H1 (cell line): ENCODE results near the gene MAML3. TPM values are rescaled to one million over a fixed set of nuclear protein-coding genes. Genes with fewer than 3 reads are reported as not detected.

Experiments used
- CTCF ChIA-PET: fragments of 300-600 bp; sonication (Branson Sonifier 250); formaldehyde crosslinking; loops from one replicate; lab custom pipeline; 2021; ENCODE audit not compliant: partially characterized antibody; lab: Charles Lee
- POLR2A ChIA-PET: fragments of 300-600 bp; sonication (Branson Sonifier 250); formaldehyde crosslinking; loops from one replicate; lab custom pipeline; 2021; ENCODE audit warnings: inconsistent platforms; ENCODE audit not compliant: partially characterized antibody; lab: Charles Lee
- DNase-seq, 2 experiments: peaks; one replicate each; pipeline versions ENCODE4 v3.0.0 to v3.0.0-alpha.2; 2010 to 2022; ENCODE audit warnings: low spot score in 2 of 2, low read depth in 1 of 2, mixed read lengths in 1 of 2
- FAIRE-seq: peaks from 2 replicates; lab custom pipeline; 2011; peaks lifted over from hg19 to GRCh38; lab: Jason Lieb, UNC
- H2AFZ ChIP-seq: 2 replicates; pipeline ENCODE4 v1.8.1; 2012; ENCODE audit warnings: low read length, inconsistent platforms
- H2AK5ac ChIP-seq: 2 replicates; pipeline ENCODE4 v1.6.1; 2013; ENCODE audit warnings: low read depth, low read length
- H2BK120ac ChIP-seq: replicated peaks from 2 replicates; pipeline ENCODE3; 2013; ENCODE audit warnings: low read depth, low read length, inconsistent platforms
- H2BK12ac ChIP-seq: 2 replicates; pipeline ENCODE4 v1.6.1; 2013; ENCODE audit warnings: low read depth, low read length
- H2BK15ac ChIP-seq: 2 replicates; pipeline ENCODE4 v1.6.1; 2013; ENCODE audit warnings: low read length
- H2BK20ac ChIP-seq: 2 replicates; pipeline ENCODE4 v1.6.1; 2013; ENCODE audit warnings: low read length
- H2BK5ac ChIP-seq: 2 replicates; pipeline ENCODE4 v1.6.1; 2013; ENCODE audit warnings: low read depth, low read length
- H3K14ac ChIP-seq: 2 replicates; pipeline ENCODE4 v1.6.1; 2013; ENCODE audit warnings: inconsistent platforms; ENCODE audit not compliant: insufficient read length
- H3K18ac ChIP-seq: 2 replicates; pipeline ENCODE4 v1.6.1; 2013; ENCODE audit warnings: low read length; ENCODE audit errors: extremely low read depth
- H3K23ac ChIP-seq: 2 replicates; pipeline ENCODE4 v1.6.1; 2013; ENCODE audit warnings: inconsistent platforms; ENCODE audit not compliant: insufficient read length
- H3K23me2 ChIP-seq: 2 replicates; pipeline ENCODE4 v1.6.1; 2013; ENCODE audit warnings: low read depth, low read length
- H3K27ac ChIP-seq: 2 replicates; pipeline ENCODE4 v1.6.1; 2011; ENCODE audit warnings: low read depth, low read length, inconsistent platforms
- H3K27me3 ChIP-seq, 4 experiments: replicated peaks in 1 of 4; 1 replicate in 1 of 4; 2 replicates in 3 of 4; pipeline versions ENCODE4 v1.6.1 to v1.8.1; 2011 to 2013; ENCODE audit warnings: low read length in 3 of 4, mild to moderate bottlenecking in 3 of 4, inconsistent platforms in 2 of 4, mixed read lengths in 2 of 4, moderate library complexity in 1 of 4; ENCODE audit not compliant: control insufficient read depth in 3 of 4, insufficient read depth in 3 of 4; ENCODE audit errors: extremely low read depth in 1 of 4
- H3K36me3 ChIP-seq, 4 experiments: 2 replicates each; pipeline versions ENCODE4 v1.6.1 to v1.8.1; 2011 to 2013; ENCODE audit warnings: mild to moderate bottlenecking in 4 of 4, low read length in 3 of 4, moderate library complexity in 2 of 4, control low read depth in 1 of 4, inconsistent platforms in 1 of 4; ENCODE audit not compliant: insufficient read depth in 4 of 4, control insufficient read depth in 2 of 4
- H3K4ac ChIP-seq: replicated peaks from 2 replicates; pipeline ENCODE3; 2013; ENCODE audit warnings: low read length, low read depth, mixed read lengths, inconsistent platforms; ENCODE audit not compliant: insufficient read length
- H3K4me1 ChIP-seq, 4 experiments: replicated peaks in 1 of 4; 1 replicate in 1 of 4; 2 replicates in 3 of 4; pipeline versions ENCODE4 v1.6.1 to v1.8.1; 2011 to 2013; ENCODE audit warnings: low read length in 3 of 4, inconsistent platforms in 2 of 4, mixed read lengths in 1 of 4; ENCODE audit not compliant: insufficient read depth in 4 of 4, control insufficient read depth in 3 of 4
- H3K4me2 ChIP-seq, 2 experiments: 2 replicates each; pipeline versions ENCODE4 v1.6.1 to v1.8.1; 2011 to 2013; ENCODE audit warnings: low read depth in 2 of 2, low read length in 2 of 2, control low read depth in 1 of 2, inconsistent platforms in 1 of 2, mild to moderate bottlenecking in 1 of 2; ENCODE audit not compliant: insufficient read depth in 1 of 2
- H3K4me3 ChIP-seq, 4 experiments: fragments of 200-600, 300-600 bp in 1 of 4; sonication (generic), shearing (Covaris generic), sonication (Bioruptor Twin) in 1 of 4; 2 replicates each; pipeline versions ENCODE4 v1.5.1 to v1.8.1; 2011 to 2016; ENCODE audit warnings: low read length in 4 of 4, low read depth in 3 of 4, control low read depth in 2 of 4, inconsistent platforms in 2 of 4, mild to moderate bottlenecking in 2 of 4, mixed read lengths in 1 of 4, moderate library complexity in 1 of 4; ENCODE audit not compliant: insufficient read depth in 2 of 4; ENCODE audit errors: extremely low read depth in 1 of 4
- H3K56ac ChIP-seq: replicated peaks from 2 replicates; pipeline ENCODE3; 2013; ENCODE audit warnings: low read depth, mild to moderate bottlenecking, mixed read lengths, low read length, inconsistent platforms; ENCODE audit not compliant: insufficient read length
- H3K79me1 ChIP-seq: 2 replicates; pipeline ENCODE4 v1.6.1; 2013; ENCODE audit warnings: low read depth, low read length, control low read depth
- H3K79me2 ChIP-seq, 2 experiments: 2 replicates each; pipeline versions ENCODE4 v1.6.1 to v1.8.1; 2012 to 2013; ENCODE audit warnings: low read length in 2 of 2, mild to moderate bottlenecking in 2 of 2, inconsistent platforms in 1 of 2; ENCODE audit not compliant: insufficient read depth in 2 of 2, control insufficient read depth in 1 of 2
- H3K9ac ChIP-seq, 4 experiments: replicated peaks in 1 of 4; 1 replicate in 1 of 4; 2 replicates in 3 of 4; pipeline versions ENCODE4 v1.6.1 to v1.8.1; 2011 to 2013; ENCODE audit warnings: low read depth in 3 of 4, low read length in 3 of 4, control low read depth in 2 of 4, mild to moderate bottlenecking in 2 of 4, moderate library complexity in 2 of 4, inconsistent platforms in 1 of 4; ENCODE audit errors: extremely low read depth in 1 of 4
- H3K9me3 ChIP-seq, 2 experiments: 2 replicates each; pipeline versions ENCODE4 v1.6.1 to v1.8.1; 2012 to 2013; ENCODE audit warnings: mild to moderate bottlenecking in 2 of 2, moderate library complexity in 2 of 2, control low read depth in 1 of 2, inconsistent platforms in 1 of 2, low read depth in 1 of 2, low read length in 1 of 2, mixed read lengths in 1 of 2; ENCODE audit not compliant: insufficient read depth in 2 of 2
- H4K20me1 ChIP-seq, 2 experiments: replicated peaks in 1 of 2; 2 replicates each; pipeline versions ENCODE3 to v1.8.1; 2011 to 2013; ENCODE audit warnings: inconsistent platforms in 2 of 2, low read length in 2 of 2, mild to moderate bottlenecking in 1 of 2; ENCODE audit not compliant: insufficient read depth in 2 of 2, control insufficient read depth in 1 of 2
- H4K5ac ChIP-seq: 2 replicates; pipeline ENCODE4 v1.6.1; 2013; ENCODE audit warnings: low read length, low read depth, mixed read lengths, inconsistent platforms; ENCODE audit not compliant: insufficient read length
- H4K8ac ChIP-seq: 2 replicates; pipeline ENCODE4 v1.8.0; 2013; ENCODE audit warnings: mild to moderate bottlenecking, moderate library complexity, low read length, inconsistent platforms; ENCODE audit not compliant: insufficient read depth; ENCODE audit errors: extremely low read depth
- H4K91ac ChIP-seq: replicated peaks from 2 replicates; pipeline ENCODE3; 2013; ENCODE audit warnings: low read length, mixed read lengths, inconsistent platforms; ENCODE audit not compliant: insufficient read length
- ATF3 ChIP-seq: IDR thresholded peaks from 2 replicates; pipeline ENCODE4 v1.6.1; 2011; ENCODE audit warnings: low read depth, mild to moderate bottlenecking, low read length; ENCODE audit not compliant: insufficient read depth
- EZH2 ChIP-seq: fragments of 200-600 bp; sonication (generic); IDR thresholded peaks from 2 replicates; pipeline ENCODE4 v1.7.1; 2012; ENCODE audit warnings: low read depth, mild to moderate bottlenecking, moderate library complexity, low read length, inconsistent platforms; ENCODE audit not compliant: severe bottlenecking
- HDAC6 ChIP-seq: IDR thresholded peaks from one replicate; pipeline ENCODE4 v1.7.1; 2012; ENCODE audit warnings: low read depth, mild to moderate bottlenecking, inconsistent platforms, low read length, moderate library complexity
- JUN ChIP-seq: IDR thresholded peaks from 2 replicates; pipeline ENCODE4 v1.6.1; 2011; ENCODE audit warnings: low read depth, mild to moderate bottlenecking, improper control_type of control experiment, low read length
- MAX ChIP-seq: IDR thresholded peaks from 2 replicates; pipeline ENCODE4 v1.6.1; 2012; ENCODE audit warnings: inconsistent platforms
- RXRA ChIP-seq: IDR thresholded peaks from 2 replicates; pipeline ENCODE4 v1.6.1; 2011; ENCODE audit warnings: low read depth, mild to moderate bottlenecking, low read length, moderate library complexity; ENCODE audit not compliant: insufficient read depth
- SRF ChIP-seq: IDR thresholded peaks from 2 replicates; pipeline ENCODE4 v1.6.1; 2011; ENCODE audit warnings: mild to moderate bottlenecking, low read depth, low read length, moderate library complexity
- TAF7 ChIP-seq: optimal IDR thresholded peaks from 2 replicates; pipeline ENCODE3; 2011; ENCODE audit warnings: low read depth, mild to moderate bottlenecking, inconsistent platforms, low read length, moderate library complexity, borderline replicate concordance
- TEAD4 ChIP-seq: IDR thresholded peaks from 2 replicates; pipeline ENCODE4 v1.6.1; 2012; ENCODE audit warnings: low read depth, low read length, inconsistent platforms, mixed read lengths
- YY1 ChIP-seq: IDR thresholded peaks from 2 replicates; pipeline ENCODE4 v1.6.1; 2011; ENCODE audit warnings: low read depth, mild to moderate bottlenecking, low read length
- WGBS, 2 experiments: shearing (Covaris generic) in 1 of 2; methylation state at CpG; one replicate each; pipeline versions ENCODE4 v1.1.6 to v1.1.7; 2013 to 2015; ENCODE audit warnings: low lambda C conversion rate in 2 of 2, mixed read lengths in 2 of 2, inconsistent platforms in 1 of 2, low coverage in 1 of 2, missing lambda C conversion rate in 1 of 2; ENCODE audit not compliant: insufficient replicate concordance in 2 of 2, insufficient coverage in 1 of 2, insufficient read length in 1 of 2; ENCODE audit errors: extremely low coverage in 1 of 2, missing lambda C conversion rate in 1 of 2; 5-methylcytosine and 5-hydroxymethylcytosine counted together
- polyA plus RNA-seq, 7 experiments: library from polyadenylated mRNA; depleted of rRNA in 3 of 7; stranded (reverse) in 5 of 7; unstranded in 2 of 7; fragments of >200 nt in 5 of 7; fragments of 200-250 nt in 2 of 7; gene quantifications; 1 replicate in 5 of 7; 2 replicates in 1 of 7; 4 replicates in 1 of 7; pipeline versions ENCODE4 v1.2.1 to v1.2.3, GENCODE V29; 2011 to 2013; ENCODE audit warnings: missing spikeins in 2 of 7, mixed read lengths in 2 of 7
- total RNA-seq: library from RNA; stranded (reverse); fragmentation: NEBNext Ultra II Directional; extraction: Animal tissue kit (Norgen Biotek cat#: 25700); gene quantifications from 2 replicates; pipeline ENCODE4 v1.2.1, GENCODE V29; 2021

The MAML3 gene
- total and polyA plus RNA-seq, 2 of the 8 experiments (the other 6 are each of a cell fraction or from before 2014, with no cell fraction given): 2.1 to 5.7 TPM

- Histone ChIP-seq H2BK120ac (no peak overlapping the region), H4K91ac (no peak overlapping the region), H3K4me1 (peaks cover 4 to 29% (median 27%) of the 10 kb centered on the region in 4 experiments), H3K14ac (no peak overlapping the region), H4K5ac (no peak overlapping the region), H2AK5ac (no peak overlapping the region), H4K20me1 (no peaks in the 10 kb centered on the region), H3K27me3 (no peaks in the 10 kb centered on the region), H3K79me1 (0 out of 2 replicates have a peak, but pooled peaks cover 2% of the 10 kb centered on the region), H3K4ac (no peak overlapping the region), H3K4me3 (no peak overlapping the region), H3K79me2 (no peaks in the 10 kb centered on the region)
- no peak for FAIRE-seq
- WGBS, 2 experiments: 82% methylated on average over 4 of the region's 4 CpGs; no CpG with 5 or more reads in 1 of the 2 experiments
- no peak for DNase-seq
- TF ChIP-seq JUN (no peak), RXRA (no peak), EZH2 (no peak), ATF3 (no peak), TEAD4 (no peak), SRF (no peak), HDAC6 (no peak), MAX (no peak), TAF7 (no peak), YY1 (no peak)
- TF ChIP-seq, all 59 proteins: peak for 0
- Histone ChIP-seq H3K56ac (no peak overlapping the region), H3K4me2 (no peak overlapping the region), H3K23ac (no peak overlapping the region), H3K27ac (no peak overlapping the region), H3K9me3 (peaks cover 4 to 5% of the 10 kb centered on the region in 2 experiments; a peak in 1 of 4 replicates), H2BK5ac (no peak overlapping the region), H2BK20ac (no peak overlapping the region), H2AFZ (no peak overlapping the region), H4K8ac (no peak overlapping the region), H2BK15ac (no peak overlapping the region), H3K36me3 (no peaks in the 10 kb centered on the region), H3K23me2 (no peaks in the 10 kb centered on the region), H3K9ac (no peak overlapping the region), H3K18ac (peak overlapping the region; percentile 9; the same call in 1 of the 2 replicates), H2BK12ac (no peak overlapping the region)
- ChIA-PET POLR2A (interaction anchor here (1.1 kb wide), 1 partner anchor 9 kb away, joined by 3 read pairs; no protein-coding TSS in a partner anchor), CTCF (interaction anchor here (0.7 to 1.3 kb wide), 3 partner anchors 15 to 123 kb away, joined by 3 to 4 read pairs (median 3); no protein-coding TSS in a partner anchor)
Measured at GRCh38 chr4:139822391-139822790, 331.6 kb downstream of the MAML3 start.
